Esophagus squamous epithelium (tissue), 4 donors: ENCODE data around the gene TSPEAR.

Source experiments
- CTCF ChIP-seq, 6 experiments: fragments of 450-650 bp in 4 of 6; fragments of 200-600 bp in 2 of 6; sonication (generic) in 2 of 6; IDR thresholded peaks; one replicate each; pipeline ENCODE4 v1.5.1; 2016 to 2019; ENCODE audit warnings: antibody characterized with exemption in 6 of 6, mild to moderate bottlenecking in 4 of 6, moderate library complexity in 4 of 6
- POLR2A ChIP-seq, 4 donors: fragments of 450-650 bp; IDR thresholded peaks; one replicate each; pipeline ENCODE4 v1.6.1; 2017; ENCODE audit warnings: antibody characterized with exemption in 4 of 4, mild to moderate bottlenecking in 4 of 4, moderate library complexity in 3 of 4

- TF ChIP-seq CTCF (IDR thresholded peaks at IDR 0.05): no peak
- no peak for TF ChIP-seq POLR2A (IDR thresholded peaks at IDR 0.05)
Observed at GRCh38 chr21:44578371-44579055, 132.9 kb downstream of the TSPEAR start.
